ENCODE data around the gene MAFB. TPM values are rescaled to one million over a fixed set of nuclear protein-coding genes. Genes with fewer than 3 reads are reported as not detected.

MAFB gene
- total RNA-seq, 1 experiment from 2014 or later = 0.17 TPM

GRCh38 chr20:40697541-40697940 lies 8.5 kb upstream of the MAFB start:
- Mint-ChIP-seq H3K4me3 (ENCODE audit: low read depth, unreplicated experiment) (no peak overlapping the region), H3K4me1 (ENCODE audit: low read depth, unreplicated experiment) (no peaks in the 10 kb centered on the region), H3K36me3 (ENCODE audit: insufficient read depth, unreplicated experiment) (no peaks in the 10 kb centered on the region), H3K9me3 (ENCODE audit: low read depth, unreplicated experiment) (no peaks in the 10 kb centered on the region), H3K27me3 (ENCODE audit: unreplicated experiment) (peaks cover 100% of the 10 kb centered on the region), H3K27ac (ENCODE audit: unreplicated experiment) (no peak overlapping the region)
- CTCF ChIA-PET = interaction anchor here (0.6 kb wide), 1 partner anchor 185 kb away, joined by 9 read pairs; no protein-coding TSS in a partner anchor
- DNase-seq = no peak
- no peak for TF ChIP-seq CTCF (IDR thresholded peaks at IDR 0.05; ENCODE audit: unreplicated experiment)
- intact Hi-C loops (cut with micrococcal nuclease; ENCODE audit: unreplicated experiment) = loop anchor here (10.0 kb wide), 2 partner anchors 253 to 1433 kb away; no protein-coding TSS in a partner anchor
- no TSS peak for BruUV-seq (replicated peaks)

- no peaks in the 10 kb centered on the region for H3K9me3 Mint-ChIP-seq (ENCODE audit: low read depth, unreplicated experiment)
- no peak for TF ChIP-seq CTCF (IDR thresholded peaks at IDR 0.05; ENCODE audit: unreplicated experiment)
- no TSS peak for BruUV-seq (replicated peaks)
- peaks cover under 1% of the 10 kb centered on the region for H3K36me3 Mint-ChIP-seq (ENCODE audit: insufficient read depth, unreplicated experiment)
- intact Hi-C loops (cut with micrococcal nuclease; ENCODE audit: unreplicated experiment) = loop anchor here (10.0 kb wide), 2 partner anchors 250 to 1430 kb away; no protein-coding TSS in a partner anchor
- CTCF ChIA-PET = no interaction called here
- no peaks in the 10 kb centered on the region for H3K4me1 Mint-ChIP-seq (ENCODE audit: low read depth, unreplicated experiment)
- no peak overlapping the region for H3K4me3 Mint-ChIP-seq (ENCODE audit: low read depth, unreplicated experiment)
- peaks cover 100% of the 10 kb centered on the region for H3K27me3 Mint-ChIP-seq (ENCODE audit: unreplicated experiment)
- DNase-seq = no peak
- no peak overlapping the region for H3K27ac Mint-ChIP-seq (ENCODE audit: unreplicated experiment)
Observed at GRCh38 chr20:40695214-40695613, 6.2 kb upstream of the MAFB start.

- no peak overlapping the region for H3K27ac Mint-ChIP-seq (ENCODE audit: unreplicated experiment)
- peaks cover 100% of the 10 kb centered on the region for H3K27me3 Mint-ChIP-seq (ENCODE audit: unreplicated experiment)
Observed at GRCh38 chr20:40694246-40694645, 5.2 kb upstream of the MAFB start.

GRCh38 chr20:40692240-40693011 lies 3.4 kb upstream of the MAFB start:
- CTCF ChIA-PET = no interaction called here
- Mint-ChIP-seq H3K9me3 (ENCODE audit: low read depth, unreplicated experiment) (no peaks in the 10 kb centered on the region), H3K4me3 (ENCODE audit: low read depth, unreplicated experiment) (no peak overlapping the region), H3K27ac (ENCODE audit: unreplicated experiment) (no peak overlapping the region), H3K27me3 (ENCODE audit: unreplicated experiment) (peaks cover 100% of the 10 kb centered on the region), H3K4me1 (ENCODE audit: low read depth, unreplicated experiment) (peaks cover 6% of the 10 kb centered on the region), H3K36me3 (ENCODE audit: insufficient read depth, unreplicated experiment) (peaks cover 17% of the 10 kb centered on the region)
- BruUV-seq (replicated peaks) = no TSS peak
- no peak for DNase-seq
- no peak for TF ChIP-seq CTCF (IDR thresholded peaks at IDR 0.05; ENCODE audit: unreplicated experiment)
- intact Hi-C loops (cut with micrococcal nuclease; ENCODE audit: unreplicated experiment) = loop anchor here (1.0 to 10.0 kb wide), 4 partner anchors 248 to 1575 kb away; no protein-coding TSS in a partner anchor

More at GRCh38 chr20:40694246-40694645, 5.2 kb upstream of the MAFB start:
- CTCF ChIA-PET = no interaction called here
- no TSS peak for BruUV-seq (replicated peaks)
- intact Hi-C loops (cut with micrococcal nuclease; ENCODE audit: unreplicated experiment) = loop anchor here (5.0 to 10.0 kb wide), 3 partner anchors 249 to 1577 kb away; no protein-coding TSS in a partner anchor
- Mint-ChIP-seq H3K9me3 (ENCODE audit: low read depth, unreplicated experiment) (no peaks in the 10 kb centered on the region), H3K4me1 (ENCODE audit: low read depth, unreplicated experiment) (peaks cover 6% of the 10 kb centered on the region), H3K4me3 (ENCODE audit: low read depth, unreplicated experiment) (no peak overlapping the region), H3K36me3 (ENCODE audit: insufficient read depth, unreplicated experiment) (peaks cover 10% of the 10 kb centered on the region)
- DNase-seq = no peak
- no peak for TF ChIP-seq CTCF (IDR thresholded peaks at IDR 0.05; ENCODE audit: unreplicated experiment)
